MM.1S (cell line): ENCODE results near the gene TMCC1.

Source experiments
- DNase-seq: peaks from one replicate; pipeline ENCODE4 v3.0.0-alpha.2; 2015
- H2AFZ ChIP-seq: fragments of 300-600 bp; sonication (generic); 2 replicates; pipeline ENCODE4 v1.6.0; 2016; ENCODE audit warnings: antibody characterized with exemption, low read length
- H3F3A ChIP-seq: fragments of 300-600 bp; sonication (generic); 2 replicates; pipeline ENCODE4 v1.6.1; 2016; ENCODE audit warnings: mild to moderate bottlenecking, antibody characterized with exemption, low read length, moderate library complexity, mixed read lengths; ENCODE audit not compliant: insufficient read depth
- H3K27ac ChIP-seq: fragments of 300-600 bp; sonication (generic); 2 replicates; pipeline ENCODE4 v1.5.1; 2016; ENCODE audit warnings: mild to moderate bottlenecking, low read length
- H3K27me3 ChIP-seq: fragments of 300-600 bp; sonication (generic); replicated peaks from 2 replicates; pipeline ENCODE4 v1.6.0; 2016; ENCODE audit warnings: low read length; ENCODE audit not compliant: insufficient read depth
- H3K36me3 ChIP-seq: fragments of 300-600 bp; sonication (generic); replicated peaks from 2 replicates; pipeline ENCODE4 v1.6.1; 2016; ENCODE audit warnings: mild to moderate bottlenecking, low read length, mixed read lengths; ENCODE audit not compliant: insufficient read depth
- H3K4me1 ChIP-seq: fragments of 300-600 bp; sonication (generic); 2 replicates; pipeline ENCODE4 v1.6.1; 2016; ENCODE audit warnings: low read length, mixed read lengths
- H3K4me2 ChIP-seq: fragments of 300-600 bp; sonication (generic); 2 replicates; pipeline ENCODE4 v1.6.0; 2016; ENCODE audit warnings: low read depth, low read length
- H3K4me3 ChIP-seq: fragments of 300-600 bp; sonication (generic); 2 replicates; pipeline ENCODE4 v1.5.1; 2016; ENCODE audit warnings: low read length, mixed read lengths
- H3K79me2 ChIP-seq: fragments of 300-600 bp; sonication (generic); 2 replicates; pipeline ENCODE4 v1.6.1; 2016; ENCODE audit warnings: mixed run types, low read length, mixed read lengths
- H3K9ac ChIP-seq: fragments of 300-600 bp; sonication (generic); 2 replicates; pipeline ENCODE4 v1.6.1; 2016; ENCODE audit warnings: low read length, mixed read lengths
- H3K9me2 ChIP-seq: fragments of 300-600 bp; sonication (generic); replicated peaks from 2 replicates; pipeline ENCODE4 v1.6.1; 2016; ENCODE audit warnings: mild to moderate bottlenecking, low read length, mixed read lengths; ENCODE audit not compliant: insufficient read depth
- H3K9me3 ChIP-seq: fragments of 300-600 bp; sonication (generic); replicated peaks from 2 replicates; pipeline ENCODE4 v1.6.1; 2016; ENCODE audit warnings: mild to moderate bottlenecking, low read length, mixed read lengths; ENCODE audit not compliant: insufficient read depth
- H4K20me1 ChIP-seq: fragments of 300-600 bp; sonication (generic); 2 replicates; pipeline ENCODE4 v1.6.1; 2016; ENCODE audit warnings: mild to moderate bottlenecking, low read length, moderate library complexity, mixed read lengths; ENCODE audit not compliant: insufficient read depth
- EZH2 ChIP-seq: fragments of 300-600 bp; sonication (generic); optimal IDR thresholded peaks from 2 replicates; pipeline ENCODE3; 2017; ENCODE audit warnings: low read depth, mild to moderate bottlenecking, antibody characterized with exemption, low read length, mixed read lengths
- EZH2phosphoT487 ChIP-seq: fragments of 300-600 bp; sonication (generic); IDR thresholded peaks from 2 replicates; pipeline ENCODE4 v1.6.1; 2018; ENCODE audit warnings: antibody characterized with exemption, low read length
- TF ChIP-seq, protein P1 (sequence below): fragments of 300-600 bp; sonication (generic); IDR thresholded peaks from 2 replicates; pipeline ENCODE4 v1.5.1; 2016; ENCODE audit warnings: antibody characterized with exemption, low read length, mixed read lengths

Gene TMCC1

GRCh38 chr3:129616713-129617112 is 276.8 kb downstream of the TMCC1 start:
- Histone ChIP-seq H3K27ac (no peak overlapping the region), H3F3A (no peaks in the 10 kb centered on the region), H3K36me3 (no peaks in the 10 kb centered on the region), H3K4me2 (no peak overlapping the region), H3K4me1 (no peaks in the 10 kb centered on the region), H3K9ac (no peak overlapping the region), H3K9me3 (no peaks in the 10 kb centered on the region), H4K20me1 (no peaks in the 10 kb centered on the region), H2AFZ (no peak overlapping the region), H3K79me2 (no peaks in the 10 kb centered on the region), H3K27me3 (no peaks in the 10 kb centered on the region), H3K9me2 (no peaks in the 10 kb centered on the region), H3K4me3 (no peak overlapping the region)
- DNase-seq = no peak
- TF ChIP-seq EZH2phosphoT487 = no peak
- TF ChIP-seq, protein P1, sequence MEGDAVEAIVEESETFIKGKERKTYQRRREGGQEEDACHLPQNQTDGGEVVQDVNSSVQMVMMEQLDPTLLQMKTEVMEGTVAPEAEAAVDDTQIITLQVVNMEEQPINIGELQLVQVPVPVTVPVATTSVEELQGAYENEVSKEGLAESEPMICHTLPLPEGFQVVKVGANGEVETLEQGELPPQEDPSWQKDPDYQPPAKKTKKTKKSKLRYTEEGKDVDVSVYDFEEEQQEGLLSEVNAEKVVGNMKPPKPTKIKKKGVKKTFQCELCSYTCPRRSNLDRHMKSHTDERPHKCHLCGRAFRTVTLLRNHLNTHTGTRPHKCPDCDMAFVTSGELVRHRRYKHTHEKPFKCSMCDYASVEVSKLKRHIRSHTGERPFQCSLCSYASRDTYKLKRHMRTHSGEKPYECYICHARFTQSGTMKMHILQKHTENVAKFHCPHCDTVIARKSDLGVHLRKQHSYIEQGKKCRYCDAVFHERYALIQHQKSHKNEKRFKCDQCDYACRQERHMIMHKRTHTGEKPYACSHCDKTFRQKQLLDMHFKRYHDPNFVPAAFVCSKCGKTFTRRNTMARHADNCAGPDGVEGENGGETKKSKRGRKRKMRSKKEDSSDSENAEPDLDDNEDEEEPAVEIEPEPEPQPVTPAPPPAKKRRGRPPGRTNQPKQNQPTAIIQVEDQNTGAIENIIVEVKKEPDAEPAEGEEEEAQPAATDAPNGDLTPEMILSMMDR = no peak
- no peak for TF ChIP-seq EZH2

DNA sequence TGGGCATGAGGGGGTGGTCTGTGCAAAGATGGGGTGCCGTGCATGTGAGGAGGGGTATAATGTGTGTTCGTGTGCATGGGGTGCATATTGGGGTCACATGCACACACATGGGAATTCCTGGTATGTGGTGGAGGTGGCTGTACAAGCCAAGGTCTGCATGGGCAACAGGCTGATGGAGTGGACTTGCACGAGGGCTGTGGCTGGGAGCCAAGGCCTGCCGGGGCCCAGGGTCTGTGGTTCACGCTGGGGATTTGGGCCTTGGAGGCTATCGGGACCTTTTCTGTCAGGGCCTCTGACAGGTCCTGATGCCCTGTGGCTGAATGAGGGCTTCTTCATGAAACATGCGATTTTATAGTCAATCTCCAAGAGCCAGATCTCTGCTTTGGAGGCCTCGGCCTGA is 277.2 kb downstream of the TMCC1 start:
- Histone ChIP-seq H3K4me3 (no peak overlapping the region), H3K9me2 (no peaks in the 10 kb centered on the region), H3K27me3 (no peaks in the 10 kb centered on the region), H3K27ac (no peak overlapping the region), H2AFZ (no peak overlapping the region), H3K4me1 (no peaks in the 10 kb centered on the region), H4K20me1 (no peaks in the 10 kb centered on the region), H3K79me2 (no peaks in the 10 kb centered on the region), H3K36me3 (no peaks in the 10 kb centered on the region), H3K9me3 (no peaks in the 10 kb centered on the region), H3F3A (no peaks in the 10 kb centered on the region), H3K4me2 (no peak overlapping the region), H3K9ac (no peak overlapping the region)
- DNase-seq = no peak
- no peak for TF ChIP-seq EZH2
- TF ChIP-seq, protein P1 = no peak
- no peak for TF ChIP-seq EZH2phosphoT487

DNA sequence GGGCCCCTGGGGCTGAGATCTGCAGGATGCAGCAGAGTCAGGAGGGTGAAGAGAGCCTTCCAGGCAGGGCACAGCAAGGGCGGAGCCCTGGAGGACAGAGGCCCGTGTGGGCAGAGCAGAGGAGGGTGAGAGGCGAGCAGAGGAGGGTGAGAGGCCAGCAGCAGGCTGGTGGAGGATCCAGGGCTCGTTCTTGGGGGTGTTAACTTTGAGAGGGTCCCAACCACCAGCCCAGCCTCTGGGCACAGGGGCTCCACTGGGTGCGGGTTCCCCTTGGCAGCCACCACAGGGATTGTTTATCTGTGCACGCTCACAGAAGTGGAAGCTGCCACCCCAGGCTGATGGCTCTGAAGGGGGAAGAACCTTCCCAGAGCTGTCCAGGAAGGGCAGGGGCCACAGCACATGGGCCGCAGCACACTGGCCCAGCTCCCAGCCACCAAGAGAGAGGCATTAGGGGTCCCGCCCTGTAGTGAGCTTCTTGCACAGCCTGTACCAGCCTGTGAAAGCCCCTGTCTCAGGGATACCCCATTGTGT is 277.7 kb downstream of the TMCC1 start:
- Histone ChIP-seq H3K9me3 (no peaks in the 10 kb centered on the region), H3K9ac (no peak overlapping the region), H3K9me2 (no peaks in the 10 kb centered on the region), H3K79me2 (no peaks in the 10 kb centered on the region), H3K4me2 (no peak overlapping the region), H2AFZ (no peak overlapping the region), H3K27ac (no peak overlapping the region), H4K20me1 (no peaks in the 10 kb centered on the region), H3F3A (no peaks in the 10 kb centered on the region), H3K4me3 (no peak overlapping the region), H3K4me1 (no peaks in the 10 kb centered on the region), H3K36me3 (no peaks in the 10 kb centered on the region), H3K27me3 (no peaks in the 10 kb centered on the region)
- DNase-seq = no peak
- TF ChIP-seq EZH2phosphoT487 (no peak), EZH2 (no peak)
- TF ChIP-seq, protein P1 = no peak
